ENCODE measurements around the gene DNAH6. TPM values are rescaled to one million over a fixed set of nuclear protein-coding genes. Genes with fewer than 3 reads are reported as not detected.

The DNAH6 gene
- total and polyA plus RNA-seq, 10 of the 15 experiments (the other 5 are each of a cell fraction or from before 2014, with no cell fraction given): 0.07 to 1.0 (median 0.29) TPM

DNA sequence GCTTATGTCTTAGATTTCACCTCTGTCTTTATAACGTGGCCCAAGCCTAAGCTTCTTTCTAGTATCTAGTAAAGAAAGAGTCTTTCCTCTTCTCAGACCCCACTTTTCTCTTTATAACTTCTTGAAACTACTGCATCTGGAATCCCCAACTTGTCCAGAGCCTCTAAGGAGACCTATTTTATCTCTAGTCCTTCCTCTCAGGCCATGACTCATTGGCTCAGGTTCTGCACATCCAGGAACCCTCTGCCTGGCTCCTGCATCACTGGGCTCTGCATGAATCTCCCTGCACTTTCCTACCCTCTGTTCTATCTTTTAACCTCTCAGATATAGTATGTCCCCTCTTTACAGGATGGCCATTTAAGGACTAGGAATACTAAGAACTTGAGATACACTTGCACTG, 124.7 kb downstream of the DNAH6 start (continued):
- TF ChIP-seq, protein P1, sequence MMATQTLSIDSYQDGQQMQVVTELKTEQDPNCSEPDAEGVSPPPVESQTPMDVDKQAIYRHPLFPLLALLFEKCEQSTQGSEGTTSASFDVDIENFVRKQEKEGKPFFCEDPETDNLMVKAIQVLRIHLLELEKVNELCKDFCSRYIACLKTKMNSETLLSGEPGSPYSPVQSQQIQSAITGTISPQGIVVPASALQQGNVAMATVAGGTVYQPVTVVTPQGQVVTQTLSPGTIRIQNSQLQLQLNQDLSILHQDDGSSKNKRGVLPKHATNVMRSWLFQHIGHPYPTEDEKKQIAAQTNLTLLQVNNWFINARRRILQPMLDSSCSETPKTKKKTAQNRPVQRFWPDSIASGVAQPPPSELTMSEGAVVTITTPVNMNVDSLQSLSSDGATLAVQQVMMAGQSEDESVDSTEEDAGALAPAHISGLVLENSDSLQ (IDR thresholded peaks at IDR 0.05): no peak
- TF ChIP-seq RAD51 (IDR thresholded peaks at IDR 0.05): no peak
- no peak for TF ChIP-seq CHD4 (IDR thresholded peaks at IDR 0.05)

DNA sequence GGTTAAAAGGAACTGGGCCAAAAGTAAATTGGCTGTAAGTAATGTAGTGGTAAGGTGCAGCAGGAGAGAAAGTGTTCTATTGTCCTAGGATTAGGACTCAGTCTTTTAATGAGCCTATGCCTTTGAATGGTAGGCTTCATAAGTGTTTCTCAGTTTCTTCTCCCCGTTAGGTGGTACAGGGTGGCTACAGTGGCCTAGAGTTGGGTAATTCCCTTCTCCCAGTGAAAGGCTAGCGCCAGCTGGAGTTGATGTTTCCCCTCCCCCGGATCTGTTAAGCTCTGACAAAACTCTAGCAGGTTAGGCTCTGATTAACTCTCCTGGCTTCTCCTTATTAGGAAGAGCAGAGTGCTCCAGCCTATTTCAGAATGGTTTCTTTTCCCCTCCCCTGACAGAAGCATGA, 127.7 kb downstream of the DNAH6 start:
- BruUV-seq (replicated peaks): no TSS peak
- no peak overlapping the region for H2AFZ ChIP-seq (ENCODE audit: control insufficient read depth, low read depth, low read length)
- no peaks in the 10 kb centered on the region for H4K20me1 ChIP-seq (ENCODE audit: control insufficient read depth, insufficient read depth)
- H3K4me3 ChIP-seq: no peak overlapping the region
- ChIA-PET POLR2A (no interaction called here), RAD21 (ENCODE audit: unreplicated experiment) (no interaction called here), CTCF (no interaction called here), SMC1A (ENCODE audit: uncharacterized antibody, unreplicated experiment) (no interaction called here)
- in situ Hi-C loops (cut with MboI) (no loop called here), intact Hi-C loops (cut with micrococcal nuclease; ENCODE audit: unreplicated experiment) (no loop called here)
- ATAC-seq (no peak), DNase-seq (ENCODE audit: low read depth, low spot score) (no peak), FAIRE-seq (no peak)
- no peaks in the 10 kb centered on the region for H3K4me1 ChIP-seq (ENCODE audit: control insufficient read depth, insufficient read depth, low read length)
- H3K36me3 ChIP-seq (ENCODE audit: control insufficient read depth in 2 of 2, insufficient read depth in 2 of 2, low read length in 1 of 2): no peaks in the 10 kb centered on the region
- no peak overlapping the region for H3K9ac ChIP-seq (ENCODE audit: control insufficient read depth, insufficient read depth, low read length)
- 18% methylated on average over 3 of the region's 3 CpGs for WGBS (ENCODE audit: insufficient coverage, insufficient replicate concordance, low lambda C conversion rate, missing lambda C conversion rate)
- no peak overlapping the region for H3K4me2 ChIP-seq (ENCODE audit: control insufficient read depth, insufficient read depth)
- H3K27ac ChIP-seq (ENCODE audit: control insufficient read depth, insufficient read depth): no peak overlapping the region
- no peaks in the 10 kb centered on the region for H3K9me3 ChIP-seq (replicated peaks; ENCODE audit: control insufficient read depth, insufficient read depth, low read length)
- no peaks in the 10 kb centered on the region for H3K79me2 ChIP-seq (ENCODE audit: control insufficient read depth, insufficient read depth, low read length)
- no peaks in the 10 kb centered on the region for H3K27me3 ChIP-seq (replicated peaks in 1 of 2; ENCODE audit: control insufficient read depth in 2 of 2, insufficient read depth in 2 of 2, low read length in 1 of 2)
- TF ChIP-seq STAT3 (IDR thresholded peaks at IDR 0.05; ENCODE audit: low read depth, low read length) (no peak), NFXL1 (IDR thresholded peaks at IDR 0.05; ENCODE audit: borderline replicate concordance) (no peak), KAT2A (conservative IDR thresholded peaks at IDR 0.05; ENCODE audit: control insufficient read depth, low read depth, low read length) (no peak), CHD2 (IDR thresholded peaks at IDR 0.05; ENCODE audit: borderline replicate concordance, low read depth, low read length) (no peak), CREM (IDR thresholded peaks at IDR 0.05; ENCODE audit: low read depth) (no peak), CHD1 (IDR thresholded peaks at IDR 0.05; ENCODE audit: low read depth, low read length) (no peak), IKZF1 (conservative IDR thresholded peaks at IDR 0.05) (no peak), NR2C2 (IDR thresholded peaks at IDR 0.05; ENCODE audit: borderline replicate concordance, control insufficient read depth, insufficient read length, low read depth) (no peak), WRNIP1 (IDR thresholded peaks at IDR 0.05; ENCODE audit: borderline replicate concordance, low read depth, low read length) (no peak), RFX5 (IDR thresholded peaks at IDR 0.05; ENCODE audit: low read depth, low read length) (no peak), NFYB (IDR thresholded peaks at IDR 0.05; ENCODE audit: insufficient read depth, low read depth, low read length) (no peak), ETV6 (conservative IDR thresholded peaks at IDR 0.05 in 1 of 2, IDR thresholded peaks at IDR 0.05 in 1 of 2; ENCODE audit: borderline replicate concordance in 1 of 2, low read depth in 1 of 2) (no peak), FOXM1 (IDR thresholded peaks at IDR 0.05; ENCODE audit: low read depth, low read length) (no peak), ASH2L (IDR thresholded peaks at IDR 0.05; ENCODE audit: borderline replicate concordance, low read depth) (no peak)
- TF ChIP-seq, protein P2, sequence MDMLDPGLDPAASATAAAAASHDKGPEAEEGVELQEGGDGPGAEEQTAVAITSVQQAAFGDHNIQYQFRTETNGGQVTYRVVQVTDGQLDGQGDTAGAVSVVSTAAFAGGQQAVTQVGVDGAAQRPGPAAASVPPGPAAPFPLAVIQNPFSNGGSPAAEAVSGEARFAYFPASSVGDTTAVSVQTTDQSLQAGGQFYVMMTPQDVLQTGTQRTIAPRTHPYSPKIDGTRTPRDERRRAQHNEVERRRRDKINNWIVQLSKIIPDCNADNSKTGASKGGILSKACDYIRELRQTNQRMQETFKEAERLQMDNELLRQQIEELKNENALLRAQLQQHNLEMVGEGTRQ (IDR thresholded peaks at IDR 0.05; ENCODE audit: borderline replicate concordance, low read depth, low read length): no peak
- TF ChIP-seq, protein P3, sequence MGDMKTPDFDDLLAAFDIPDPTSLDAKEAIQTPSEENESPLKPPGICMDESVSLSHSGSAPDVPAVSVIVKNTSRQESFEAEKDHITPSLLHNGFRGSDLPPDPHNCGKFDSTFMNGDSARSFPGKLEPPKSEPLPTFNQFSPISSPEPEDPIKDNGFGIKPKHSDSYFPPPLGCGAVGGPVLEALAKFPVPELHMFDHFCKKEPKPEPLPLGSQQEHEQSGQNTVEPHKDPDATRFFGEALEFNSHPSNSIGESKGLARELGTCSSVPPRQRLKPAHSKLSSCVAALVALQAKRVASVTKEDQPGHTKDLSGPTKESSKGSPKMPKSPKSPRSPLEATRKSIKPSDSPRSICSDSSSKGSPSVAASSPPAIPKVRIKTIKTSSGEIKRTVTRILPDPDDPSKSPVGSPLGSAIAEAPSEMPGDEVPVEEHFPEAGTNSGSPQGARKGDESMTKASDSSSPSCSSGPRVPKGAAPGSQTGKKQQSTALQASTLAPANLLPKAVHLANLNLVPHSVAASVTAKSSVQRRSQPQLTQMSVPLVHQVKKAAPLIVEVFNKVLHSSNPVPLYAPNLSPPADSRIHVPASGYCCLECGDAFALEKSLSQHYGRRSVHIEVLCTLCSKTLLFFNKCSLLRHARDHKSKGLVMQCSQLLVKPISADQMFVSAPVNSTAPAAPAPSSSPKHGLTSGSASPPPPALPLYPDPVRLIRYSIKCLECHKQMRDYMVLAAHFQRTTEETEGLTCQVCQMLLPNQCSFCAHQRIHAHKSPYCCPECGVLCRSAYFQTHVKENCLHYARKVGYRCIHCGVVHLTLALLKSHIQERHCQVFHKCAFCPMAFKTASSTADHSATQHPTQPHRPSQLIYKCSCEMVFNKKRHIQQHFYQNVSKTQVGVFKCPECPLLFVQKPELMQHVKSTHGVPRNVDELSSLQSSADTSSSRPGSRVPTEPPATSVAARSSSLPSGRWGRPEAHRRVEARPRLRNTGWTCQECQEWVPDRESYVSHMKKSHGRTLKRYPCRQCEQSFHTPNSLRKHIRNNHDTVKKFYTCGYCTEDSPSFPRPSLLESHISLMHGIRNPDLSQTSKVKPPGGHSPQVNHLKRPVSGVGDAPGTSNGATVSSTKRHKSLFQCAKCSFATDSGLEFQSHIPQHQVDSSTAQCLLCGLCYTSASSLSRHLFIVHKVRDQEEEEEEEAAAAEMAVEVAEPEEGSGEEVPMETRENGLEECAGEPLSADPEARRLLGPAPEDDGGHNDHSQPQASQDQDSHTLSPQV (IDR thresholded peaks at IDR 0.05): no peak

Data from GM12878 (cell line).